Measurements from ENCODE around the gene UNC13B.

DNA sequence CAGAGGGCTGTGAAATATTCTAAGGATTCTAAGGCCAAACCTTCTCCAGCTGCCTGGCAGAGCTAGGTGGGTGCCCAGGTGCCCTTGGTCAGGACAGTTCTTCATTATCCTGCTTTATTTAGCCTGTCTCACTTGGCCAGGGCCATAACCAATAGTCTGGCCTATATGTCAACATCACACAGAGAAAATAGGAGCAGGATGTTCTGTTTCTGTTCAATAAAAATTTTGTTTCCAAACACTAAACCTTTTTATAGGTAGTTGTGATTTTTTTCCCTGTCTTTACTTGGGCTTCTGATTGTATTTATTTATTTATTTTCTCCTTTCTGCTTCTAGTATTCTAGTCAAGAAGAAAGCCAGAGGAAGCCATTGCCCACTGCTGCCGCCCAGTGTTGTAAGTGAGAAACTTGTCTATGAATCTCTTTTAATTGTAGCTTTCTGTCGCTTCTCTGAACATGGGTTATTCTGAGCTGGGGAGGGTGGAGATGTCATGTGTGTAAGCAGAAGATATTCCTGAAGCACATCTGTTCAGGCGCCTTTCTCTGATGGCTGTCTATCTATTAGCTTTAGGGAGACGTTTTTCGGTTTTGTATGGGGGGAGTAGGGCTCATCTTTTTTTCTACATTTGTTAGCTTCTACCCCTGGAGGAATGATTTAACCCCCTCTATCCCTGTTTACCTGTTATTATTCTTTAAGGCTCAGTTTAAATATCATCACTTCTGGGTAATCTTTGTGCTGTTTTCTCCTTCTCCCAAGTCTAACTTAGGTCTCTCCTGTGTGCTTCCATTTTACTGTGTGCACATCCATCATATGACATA, 97.1 kb downstream of the UNC13B start:
- TF ChIP-seq, protein P1, sequence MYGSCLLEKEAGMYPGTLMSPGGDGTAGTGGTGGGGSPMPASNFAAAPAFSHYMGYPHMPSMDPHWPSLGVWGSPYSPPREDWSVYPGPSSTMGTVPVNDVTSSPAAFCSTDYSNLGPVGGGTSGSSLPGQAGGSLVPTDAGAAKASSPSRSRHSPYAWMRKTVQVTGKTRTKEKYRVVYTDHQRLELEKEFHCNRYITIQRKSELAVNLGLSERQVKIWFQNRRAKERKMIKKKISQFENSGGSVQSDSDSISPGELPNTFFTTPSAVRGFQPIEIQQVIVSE (CRISPR knock-in tag; IDR thresholded peaks at IDR 0.05; ENCODE audit: borderline replicate concordance) = no peak
- TF ChIP-seq NFYB (CRISPR knock-in tag; conservative IDR thresholded peaks at IDR 0.05; ENCODE audit: low read depth) = no peak
- no peak for TF ChIP-seq ZNF121 (CRISPR knock-in tag; IDR thresholded peaks at IDR 0.05)
- TF ChIP-seq, protein P2, sequence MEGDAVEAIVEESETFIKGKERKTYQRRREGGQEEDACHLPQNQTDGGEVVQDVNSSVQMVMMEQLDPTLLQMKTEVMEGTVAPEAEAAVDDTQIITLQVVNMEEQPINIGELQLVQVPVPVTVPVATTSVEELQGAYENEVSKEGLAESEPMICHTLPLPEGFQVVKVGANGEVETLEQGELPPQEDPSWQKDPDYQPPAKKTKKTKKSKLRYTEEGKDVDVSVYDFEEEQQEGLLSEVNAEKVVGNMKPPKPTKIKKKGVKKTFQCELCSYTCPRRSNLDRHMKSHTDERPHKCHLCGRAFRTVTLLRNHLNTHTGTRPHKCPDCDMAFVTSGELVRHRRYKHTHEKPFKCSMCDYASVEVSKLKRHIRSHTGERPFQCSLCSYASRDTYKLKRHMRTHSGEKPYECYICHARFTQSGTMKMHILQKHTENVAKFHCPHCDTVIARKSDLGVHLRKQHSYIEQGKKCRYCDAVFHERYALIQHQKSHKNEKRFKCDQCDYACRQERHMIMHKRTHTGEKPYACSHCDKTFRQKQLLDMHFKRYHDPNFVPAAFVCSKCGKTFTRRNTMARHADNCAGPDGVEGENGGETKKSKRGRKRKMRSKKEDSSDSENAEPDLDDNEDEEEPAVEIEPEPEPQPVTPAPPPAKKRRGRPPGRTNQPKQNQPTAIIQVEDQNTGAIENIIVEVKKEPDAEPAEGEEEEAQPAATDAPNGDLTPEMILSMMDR (IDR thresholded peaks at IDR 0.05) = peak; percentile 29; the same call in 1 of the 2 replicates
